Pons (tissue), 1 donor: ENCODE measurements around the gene IRF5.
"Not testable (repeated sequence)": the region's sequence is repeated elsewhere in the genome, so short reads cannot be mapped to it uniquely, and the experiment has no call there.

Experiments used
- DNase-seq: peaks from one replicate; pipeline ENCODE4 v3.0.0-alpha.2; 2016; ENCODE audit warnings: low spot score

IRF5 gene

GRCh38 chr7:128959296-128959695 is 21.6 kb downstream of the IRF5 start:
- DNase-seq, result no peak

GRCh38 chr7:128961030-128961659 is 23.4 kb downstream of the IRF5 start:
- DNase-seq, result no peak

- DNase-seq, result no peak
Observed at GRCh38 chr7:128962899-128963298, 25.2 kb downstream of the IRF5 start.

GRCh38 chr7:128963327-128963757 is 25.6 kb downstream of the IRF5 start:
- DNase-seq, result no peak

GRCh38 chr7:128968624-128969023 is 30.9 kb downstream of the IRF5 start:
- no peak for DNase-seq

- no peak for DNase-seq
Observed at GRCh38 chr7:128974241-128974934, 36.7 kb downstream of the IRF5 start.

- no peak for DNase-seq
Observed at GRCh38 chr7:128982105-128982504, 44.4 kb downstream of the IRF5 start.

GRCh38 chr7:128985660-128986059 is 47.9 kb downstream of the IRF5 start:
- DNase-seq, result no peak

GRCh38 chr7:128986609-128987008 is 48.9 kb downstream of the IRF5 start:
- peak; percentile 28 for DNase-seq

- DNase-seq, result no peak
Observed at GRCh38 chr7:128988372-128988771, 50.6 kb downstream of the IRF5 start.

GRCh38 chr7:128989961-128990360 is 52.2 kb downstream of the IRF5 start:
- DNase-seq, result no peak

GRCh38 chr7:128993419-128993818 is 55.7 kb downstream of the IRF5 start:
- DNase-seq, result no peak

- not testable (repeated sequence) for DNase-seq
Observed at GRCh38 chr7:128994560-128994959, 56.8 kb downstream of the IRF5 start.

GRCh38 chr7:128997181-128997580 is 59.5 kb downstream of the IRF5 start:
- no peak for DNase-seq
